H1 (cell line): ENCODE results near the gene NLN. TPM values are rescaled to one million over a fixed set of nuclear protein-coding genes. Genes with fewer than 3 reads are reported as not detected.

Experiments used
- SAP30 ChIP-seq: fragments of 300-600 bp; sonication (generic); IDR thresholded peaks from 2 replicates; pipeline ENCODE4 v1.7.1; 2012; ENCODE audit warnings: low read length, moderate library complexity, mild to moderate bottlenecking, inconsistent platforms; ENCODE audit not compliant: insufficient read depth, insufficient replicate concordance
- polyA plus RNA-seq, 7 experiments: library from polyadenylated mRNA; depleted of rRNA in 3 of 7; stranded (reverse) in 5 of 7; unstranded in 2 of 7; fragments of >200 nt in 5 of 7; fragments of 200-250 nt in 2 of 7; gene quantifications; 1 replicate in 5 of 7; 2 replicates in 1 of 7; 4 replicates in 1 of 7; pipeline versions ENCODE4 v1.2.1 to v1.2.3, GENCODE V29; 2011 to 2013; ENCODE audit warnings: missing spikeins in 2 of 7, mixed read lengths in 2 of 7
- total RNA-seq: library from RNA; stranded (reverse); fragmentation: NEBNext Ultra II Directional; extraction: Animal tissue kit (Norgen Biotek cat#: 25700); gene quantifications from 2 replicates; pipeline ENCODE4 v1.2.1, GENCODE V29; 2021

The NLN gene
- total and polyA plus RNA-seq, 2 of the 8 experiments (the other 6 are each of a cell fraction or from before 2014, with no cell fraction given): 46.7 to 192 TPM

GRCh38 chr5:65696892-65697291 lies 25.1 kb upstream of the NLN start (continued):
- no peak for TF ChIP-seq SAP30
